Right lobe of liver (tissue), 6 donors: ENCODE results near the gene PGLYRP1. TPM values are rescaled to one million over a fixed set of nuclear protein-coding genes. Genes with fewer than 3 reads are reported as not detected.

ENCODE experiments used
- ATAC-seq, 4 donors: fragments of 200-7000 bp; cut with Tn5 transposase; one replicate each; pipeline ENCODE4 v1.9.1; 2020; ENCODE audit warnings: mild to moderate bottlenecking in 4 of 4, moderate library complexity in 4 of 4
- DNase-seq, 3 donors: peaks; one replicate each; pipeline ENCODE4 v3.0.0-alpha.2; 2020
- H3K27ac ChIP-seq, 3 donors: fragments of 200-600 bp; one replicate each; pipeline ENCODE4 v1.8.0; 2022
- H3K27me3 ChIP-seq, 2 donors: fragments of 200-600 bp; one replicate each; pipeline ENCODE4 v1.8.0; 2022
- H3K36me3 ChIP-seq, 4 donors: fragments of 200-600 bp; sonication (generic) in 1 of 4; one replicate each; pipeline versions ENCODE4 v1.5.1 to v1.8.0; 2017 to 2022; ENCODE audit warnings: control low read depth in 1 of 4
- H3K4me1 ChIP-seq, 4 donors: fragments of 200-600 bp; sonication (generic) in 1 of 4; one replicate each; pipeline versions ENCODE4 v1.5.1 to v1.8.0; 2017 to 2022; ENCODE audit warnings: control low read depth in 1 of 4
- H3K4me3 ChIP-seq, 3 donors: fragments of 200-600 bp; one replicate each; pipeline ENCODE4 v1.8.0; 2022
- H3K9me3 ChIP-seq, 4 donors: fragments of 200-600 bp; sonication (generic) in 1 of 4; one replicate each; pipeline versions ENCODE4 v1.5.1 to v1.8.0; 2017 to 2022; ENCODE audit warnings: control low read depth in 1 of 4
- POLR2A ChIP-seq: fragments of 450-650 bp; IDR thresholded peaks from one replicate; pipeline ENCODE4 v1.6.1; 2017; ENCODE audit warnings: antibody characterized with exemption, mild to moderate bottlenecking
- WGBS: methylation state at CpG from one replicate; pipeline ENCODE4 v1.1.6; 2018; ENCODE audit warnings: low coverage, low lambda C conversion rate; ENCODE audit not compliant: insufficient coverage; ENCODE audit errors: missing lambda C conversion rate; 5-methylcytosine and 5-hydroxymethylcytosine counted together
- intact Hi-C, 2 donors: fragments of 100-400 bp; cut with DNase I; formaldehyde crosslinking; loops; one replicate each; pipeline versions ENCODE4 v1.11.2 to v1.14.1; 2022
- total RNA-seq, 6 experiments: library from RNA; depleted of rRNA in 2 of 6; stranded (reverse); fragments of >200 nt in 2 of 6; fragmentation: NEBNext Ultra II Directional in 3 of 6; extraction: Animal tissue kit (Norgen Biotek cat#: 25700) in 3 of 6; gene quantifications; one replicate each; pipeline versions ENCODE4 v1.1.0 to v1.2.4, GENCODE V29; 2016 to 2023
- TF ChIP-seq, protein P1 (sequence below), 4 donors: fragments of 200-600 bp in 3 of 4; fragments of 450-650 bp in 1 of 4; IDR thresholded peaks; one replicate each; pipeline versions ENCODE4 v1.5.1 to v1.8.0; 2016 to 2022; ENCODE audit warnings: antibody characterized with exemption in 4 of 4, mild to moderate bottlenecking in 2 of 4
- donor health status: DM: no; HTN: yes; CAD: no.
- donor health status: DM: no; HTN: no; CAD: no.
- donor health status: DM: no; HTN: no; CAD: no.
- donor health status: DM: no; HTN: yes; CAD: no.
- donor health status: DM: no; HTN: yes; CAD: no.

PGLYRP1 gene
- total RNA-seq, 6 experiments from 2014 or later: 0.86 to 1.1 TPM; not detected in 4

GRCh38 chr19:46066471-46066870 lies 43.6 kb upstream of the PGLYRP1 start:
- 56% methylated on average over 1 of the region's 1 CpG for WGBS
- H3K36me3 ChIP-seq: no peaks in the 10 kb centered on the region
- H3K27ac ChIP-seq: no peak overlapping the region
- H3K27me3 ChIP-seq: no peaks in the 10 kb centered on the region
- DNase-seq: no peak
- intact Hi-C loops: no loop called here
- no peaks in the 10 kb centered on the region for H3K9me3 ChIP-seq
- ATAC-seq: no peak
- H3K4me1 ChIP-seq: no peaks in the 10 kb centered on the region
- H3K4me3 ChIP-seq: no peak overlapping the region
- TF ChIP-seq, protein P1, sequence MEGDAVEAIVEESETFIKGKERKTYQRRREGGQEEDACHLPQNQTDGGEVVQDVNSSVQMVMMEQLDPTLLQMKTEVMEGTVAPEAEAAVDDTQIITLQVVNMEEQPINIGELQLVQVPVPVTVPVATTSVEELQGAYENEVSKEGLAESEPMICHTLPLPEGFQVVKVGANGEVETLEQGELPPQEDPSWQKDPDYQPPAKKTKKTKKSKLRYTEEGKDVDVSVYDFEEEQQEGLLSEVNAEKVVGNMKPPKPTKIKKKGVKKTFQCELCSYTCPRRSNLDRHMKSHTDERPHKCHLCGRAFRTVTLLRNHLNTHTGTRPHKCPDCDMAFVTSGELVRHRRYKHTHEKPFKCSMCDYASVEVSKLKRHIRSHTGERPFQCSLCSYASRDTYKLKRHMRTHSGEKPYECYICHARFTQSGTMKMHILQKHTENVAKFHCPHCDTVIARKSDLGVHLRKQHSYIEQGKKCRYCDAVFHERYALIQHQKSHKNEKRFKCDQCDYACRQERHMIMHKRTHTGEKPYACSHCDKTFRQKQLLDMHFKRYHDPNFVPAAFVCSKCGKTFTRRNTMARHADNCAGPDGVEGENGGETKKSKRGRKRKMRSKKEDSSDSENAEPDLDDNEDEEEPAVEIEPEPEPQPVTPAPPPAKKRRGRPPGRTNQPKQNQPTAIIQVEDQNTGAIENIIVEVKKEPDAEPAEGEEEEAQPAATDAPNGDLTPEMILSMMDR (IDR thresholded peaks at IDR 0.05): no peak
- TF ChIP-seq POLR2A: no peak

DNA sequence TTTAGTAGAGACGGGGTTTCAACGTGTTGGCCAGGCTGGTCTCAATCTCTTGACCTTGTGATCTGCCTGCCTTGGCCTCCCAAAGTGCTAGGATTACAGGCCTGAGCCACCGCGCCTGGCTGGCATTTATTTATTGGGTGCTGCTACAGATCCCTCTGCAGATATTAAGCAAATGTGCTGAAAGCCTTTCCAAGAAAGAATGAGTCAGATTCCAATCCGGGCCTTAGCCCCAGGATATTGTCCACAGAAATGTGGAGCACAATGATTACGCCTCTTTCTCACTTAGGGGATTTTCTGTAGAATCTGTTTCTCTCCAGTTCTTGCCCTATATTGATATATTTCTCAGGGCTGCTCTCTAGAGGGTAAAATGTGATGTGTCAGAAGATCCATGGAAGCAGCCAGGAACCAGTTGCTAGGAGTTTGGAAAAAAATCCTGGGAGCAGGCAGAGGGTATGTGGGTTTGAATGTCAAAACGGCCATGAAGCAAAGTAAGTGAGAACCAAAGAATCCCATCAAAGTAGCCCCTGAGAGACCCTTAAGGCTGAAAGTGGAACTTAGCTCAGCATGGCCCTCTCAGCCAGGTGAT lies 42.7 kb upstream of the PGLYRP1 start:
- intact Hi-C loops: no loop called here
- H3K4me3 ChIP-seq: no peak overlapping the region
- H3K4me1 ChIP-seq: no peaks in the 10 kb centered on the region
- H3K9me3 ChIP-seq: no peaks in the 10 kb centered on the region
- H3K27ac ChIP-seq: no peak overlapping the region
- no peaks in the 10 kb centered on the region for H3K27me3 ChIP-seq
- 53% methylated on average over 7 of the region's 7 CpGs for WGBS
- H3K36me3 ChIP-seq: no peaks in the 10 kb centered on the region
- ATAC-seq (no peak), DNase-seq (no peak)
- TF ChIP-seq, protein P1 (IDR thresholded peaks at IDR 0.05): no peak
- TF ChIP-seq POLR2A: no peak

DNA sequence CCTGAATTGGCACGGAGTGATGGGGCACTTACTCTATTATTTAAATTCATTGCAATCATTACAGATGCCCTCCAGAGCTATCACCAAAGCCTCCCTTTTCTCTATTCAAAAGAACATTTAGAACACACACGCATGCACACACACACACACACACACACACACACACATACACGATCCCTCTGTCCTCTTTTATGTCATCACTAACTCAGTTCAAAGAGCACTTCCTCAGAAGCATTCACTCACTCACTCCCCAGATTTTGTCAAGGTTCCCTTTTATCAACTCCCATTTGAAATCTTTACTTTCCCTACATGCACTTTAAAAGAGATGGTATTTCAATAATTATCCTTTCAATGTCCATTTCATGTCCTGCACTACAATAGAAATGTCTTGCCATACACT lies 40.3 kb upstream of the PGLYRP1 start:
- no peak for ATAC-seq
- intact Hi-C loops: no loop called here

GRCh38 chr19:46060012-46060411 lies 37.2 kb upstream of the PGLYRP1 start:
- Histone ChIP-seq H3K4me1 (no peaks in the 10 kb centered on the region), H3K4me3 (no peak overlapping the region), H3K9me3 (no peaks in the 10 kb centered on the region), H3K27me3 (no peaks in the 10 kb centered on the region), H3K27ac (no peak overlapping the region), H3K36me3 (no peaks in the 10 kb centered on the region)
- 74% methylated on average over 2 of the region's 2 CpGs for WGBS
- intact Hi-C loops: no loop called here
- ATAC-seq: no peak
- no peak for TF ChIP-seq POLR2A
- TF ChIP-seq, protein P1 (IDR thresholded peaks at IDR 0.05): no peak
- DNase-seq: no peak

More for the DNA sequence above, 40.3 kb upstream of the PGLYRP1 start:
- WGBS: 42% methylated on average over 2 of the region's 3 CpGs
- no peak overlapping the region for H3K4me3 ChIP-seq
- H3K27me3 ChIP-seq: no peaks in the 10 kb centered on the region
- H3K27ac ChIP-seq: no peak overlapping the region
- no peaks in the 10 kb centered on the region for H3K9me3 ChIP-seq
- no peaks in the 10 kb centered on the region for H3K36me3 ChIP-seq
- no peak for DNase-seq
- no peak for TF ChIP-seq POLR2A
- TF ChIP-seq, protein P1 (IDR thresholded peaks at IDR 0.05): no peak
- H3K4me1 ChIP-seq: no peaks in the 10 kb centered on the region

DNA sequence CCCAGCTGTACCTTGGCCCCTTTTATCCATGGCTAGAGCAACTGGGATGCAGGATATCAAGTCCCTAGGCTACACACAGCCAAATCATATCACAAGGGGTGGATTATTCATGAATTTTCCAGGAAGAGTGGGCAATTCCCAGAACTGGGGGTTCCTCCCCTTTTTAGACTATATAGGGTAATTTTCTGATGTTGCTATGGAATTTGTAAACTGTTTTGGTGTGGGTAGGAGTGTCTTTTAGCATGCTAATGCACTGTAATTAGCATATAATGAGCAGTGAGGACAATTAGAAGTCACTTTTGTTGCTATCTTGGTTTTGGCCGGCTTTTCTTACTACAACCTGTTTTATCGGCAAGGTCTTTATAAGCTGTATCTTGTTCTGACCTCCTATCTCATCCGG lies 35.9 kb upstream of the PGLYRP1 start:
- Histone ChIP-seq H3K36me3 (no peaks in the 10 kb centered on the region), H3K27me3 (no peaks in the 10 kb centered on the region), H3K4me3 (no peak overlapping the region), H3K4me1 (no peaks in the 10 kb centered on the region), H3K9me3 (no peaks in the 10 kb centered on the region), H3K27ac (no peak overlapping the region)
- DNase-seq: no peak
- WGBS: 85% methylated on average over 3 of the region's 3 CpGs
- TF ChIP-seq, protein P1 (IDR thresholded peaks at IDR 0.05): no peak
- no peak for TF ChIP-seq POLR2A
- no peak for ATAC-seq
- intact Hi-C loops: no loop called here
